Adrenal gland (tissue), 12 donors: ENCODE measurements around the gene LRTM1. TPM values are rescaled to one million over a fixed set of nuclear protein-coding genes. Genes with fewer than 3 reads are reported as not detected.

ENCODE experiments used
- DNase-seq, 7 donors: peaks; one replicate each; pipeline ENCODE4 v3.0.0-alpha.2; 2019 to 2020
- H3K27ac ChIP-seq, 5 donors: fragments of 200-600 bp; sonication (generic) in 4 of 5; 1 replicate in 3 of 5; 2 replicates in 2 of 5; pipeline versions ENCODE4 v1.5.1 to v1.8.0; 2016 to 2020; ENCODE audit warnings: mild to moderate bottlenecking in 1 of 5
- H3K27me3 ChIP-seq: fragments of 200-600 bp; 2 replicates; pipeline ENCODE4 v1.8.0; 2021
- H3K36me3 ChIP-seq, 2 donors: fragments of 200-600 bp; replicated peaks in 1 of 2; 1 replicate in 1 of 2; 2 replicates in 1 of 2; pipeline versions ENCODE4 v1.5.1 to v1.8.0; 2018 to 2022
- H3K4me1 ChIP-seq, 2 donors: fragments of 200-600 bp; replicated peaks in 1 of 2; 1 replicate in 1 of 2; 2 replicates in 1 of 2; pipeline versions ENCODE4 v1.5.1 to v1.8.0; 2018 to 2021
- H3K4me3 ChIP-seq, 4 donors: fragments of 200-600 bp; sonication (generic) in 3 of 4; one replicate each; pipeline ENCODE4 v1.5.1; 2016 to 2018
- H3K9me3 ChIP-seq, 3 donors: fragments of 200-600 bp; sonication (generic) in 1 of 3; replicated peaks in 1 of 3; 1 replicate in 2 of 3; 2 replicates in 1 of 3; pipeline versions ENCODE4 v1.5.1 to v1.8.0; 2016 to 2021
- CTCF ChIP-seq, 6 experiments: fragments of 450-650 bp in 4 of 6; fragments of 200-600 bp in 2 of 6; sonication (generic) in 1 of 6; IDR thresholded peaks; 1 replicate in 5 of 6; 2 replicates in 1 of 6; pipeline versions ENCODE4 v1.5.1 to v1.8.0; 2016 to 2021; ENCODE audit warnings: antibody characterized with exemption in 6 of 6, mild to moderate bottlenecking in 2 of 6, moderate library complexity in 1 of 6
- POLR2A ChIP-seq, 2 donors: fragments of 450-650 bp; IDR thresholded peaks; one replicate each; pipeline ENCODE4 v1.6.1; 2017; ENCODE audit warnings: antibody characterized with exemption in 2 of 2, mild to moderate bottlenecking in 2 of 2, moderate library complexity in 1 of 2
- WGBS, 4 donors: extraction: QIAGEN DNeasy Blood & Tissue Kit in 2 of 4; methylation state at CpG; one replicate each; pipeline versions ENCODE4 v1.1.5 to v1.1.7; 2013 to 2017; 5-methylcytosine and 5-hydroxymethylcytosine counted together
- intact Hi-C, 2 donors: fragments of 100-400 bp; cut with DNase I; formaldehyde crosslinking; loops; one replicate each; pipeline versions ENCODE4 v1.14.1 to v1.15.0; 2022 to 2023
- polyA plus RNA-seq, 3 donors: library from polyadenylated mRNA; stranded (reverse); fragments of 200-250 nt in 2 of 3; fragments of 350-450 nt in 1 of 3; fragmentation: Illumina TruSeq in 1 of 3; extraction: RNeasy Lipid Tissue Mini Kit (QIAGEN cat#74804) in 1 of 3; gene quantifications; one replicate each; pipeline ENCODE4 v1.2.3, GENCODE V29; 2013 to 2014
- total RNA-seq, 9 donors: library from RNA; depleted of rRNA in 4 of 9; stranded (reverse); fragments of >200 nt in 4 of 9; fragments of 120-200 nt in 1 of 9; fragmentation: NEBNext Ultra II Directional in 1 of 9; extraction: Animal tissue kit (Norgen Biotek cat#: 25700) in 1 of 9; gene quantifications; one replicate each; pipeline versions ENCODE4 v1.1.0 to v1.2.4, GENCODE V29; 2013 to 2023
- donor health status: healthy with polysubstance abuse.
- donor health status: Bipolar disorder and iron deficiency.
- donor health status: DM: yes; HTN: yes; CAD: no.
- donor health status: DM: no; HTN: no; CAD: no.
- donor health status: DM: no; HTN: no; CAD: no.
- donor health status: DM: yes; HTN: yes; CAD: no.

LRTM1 gene
- total and polyA plus RNA-seq, 12 donors = 0.16 to 0.39 TPM; not detected in 10

- 86 to 89% (median 88%) methylated on average over 5 of the region's 5 CpGs for WGBS, 4 donors
- intact Hi-C loops = no loop called here
- H3K27me3 ChIP-seq = no peaks in the 10 kb centered on the region
- TF ChIP-seq CTCF (IDR thresholded peaks at IDR 0.05) (no peak), POLR2A (IDR thresholded peaks at IDR 0.05) (no peak)
- H3K27ac ChIP-seq = no peak overlapping the region
- H3K4me1 ChIP-seq = peaks cover 0 to 7% of the 10 kb centered on the region in 2 donors
- H3K9me3 ChIP-seq = no peaks in the 10 kb centered on the region
- no peak for DNase-seq
- H3K36me3 ChIP-seq = no peaks in the 10 kb centered on the region
- no peak overlapping the region for H3K4me3 ChIP-seq
Observed at GRCh38 chr3:54968546-54969172, 40.8 kb upstream of the LRTM1 start.

GRCh38 chr3:54967731-54968161 lies 39.9 kb upstream of the LRTM1 start:
- Histone ChIP-seq H3K4me1 (peaks cover 0 to 7% of the 10 kb centered on the region in 2 donors), H3K27me3 (no peaks in the 10 kb centered on the region), H3K36me3 (no peaks in the 10 kb centered on the region), H3K4me3 (no peak overlapping the region), H3K27ac (no peak overlapping the region), H3K9me3 (no peaks in the 10 kb centered on the region)
- no peak for DNase-seq
- intact Hi-C loops = no loop called here
- WGBS, 4 donors = 35 to 57% (median 48%) methylated on average over 1 of the region's 1 CpG
- TF ChIP-seq CTCF (IDR thresholded peaks at IDR 0.05) = no peak

- H3K27me3 ChIP-seq = no peaks in the 10 kb centered on the region
- H3K9me3 ChIP-seq = no peaks in the 10 kb centered on the region
- no peak overlapping the region for H3K27ac ChIP-seq
- intact Hi-C loops = no loop called here
- WGBS, 4 donors = 77 to 83% (median 80%) methylated on average over 6 of the region's 6 CpGs
- peaks cover 0 to 7% of the 10 kb centered on the region in 2 donors for H3K4me1 ChIP-seq
- TF ChIP-seq POLR2A (IDR thresholded peaks at IDR 0.05) (no peak), CTCF (IDR thresholded peaks at IDR 0.05) (no peak)
- no peak for DNase-seq
- H3K4me3 ChIP-seq = no peak overlapping the region
- H3K36me3 ChIP-seq = no peaks in the 10 kb centered on the region
Observed at GRCh38 chr3:54966979-54967378, 39.1 kb upstream of the LRTM1 start.

- no peaks in the 10 kb centered on the region for H3K27me3 ChIP-seq
- no peak overlapping the region for H3K27ac ChIP-seq
- H3K9me3 ChIP-seq = no peaks in the 10 kb centered on the region
- no peaks in the 10 kb centered on the region for H3K36me3 ChIP-seq
- intact Hi-C loops = no loop called here
- peak in 5 of 7 donors; percentile 20 to 47 (median 27) for DNase-seq
- WGBS, 4 donors = 50 to 63% (median 53%) methylated on average over 6 of the region's 6 CpGs
- H3K4me1 ChIP-seq = peaks cover 0 to under 1% of the 10 kb centered on the region in 2 donors
- no peak overlapping the region for H3K4me3 ChIP-seq
- no peak for TF ChIP-seq POLR2A (IDR thresholded peaks at IDR 0.05)
- no peak for TF ChIP-seq CTCF (IDR thresholded peaks at IDR 0.05)
Observed at GRCh38 chr3:54965746-54966145, 37.9 kb upstream of the LRTM1 start.
